ENCODE data around the gene SINHCAF.
"Not testable (repeated sequence)": the region's sequence is repeated elsewhere in the genome, so short reads cannot be mapped to it uniquely, and the experiment has no call there.

Gene SINHCAF

DNA sequence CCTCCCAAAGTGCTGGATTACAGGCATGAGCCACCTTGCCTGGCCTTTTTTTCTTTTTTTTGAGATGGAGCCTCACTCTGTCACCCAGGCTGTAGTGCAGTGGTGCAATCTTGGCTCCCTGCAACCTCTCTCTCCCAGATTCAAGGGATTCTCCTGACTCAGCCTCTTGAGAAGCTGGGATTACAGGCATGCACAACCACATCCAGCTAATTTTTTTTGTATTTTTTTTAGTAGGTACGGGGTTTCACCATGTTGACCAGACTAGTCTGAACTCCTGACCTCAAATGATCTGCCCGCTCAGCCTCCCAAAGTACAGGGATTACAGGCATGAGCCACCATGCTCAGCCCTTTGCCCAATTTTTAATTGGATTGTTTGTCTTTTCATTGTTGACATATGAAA lies 58.0 kb downstream of the SINHCAF start:
- Histone ChIP-seq H3K4me1 (ENCODE audit: control insufficient read depth, insufficient read depth, low read length) (peaks cover 2% of the 10 kb centered on the region), H3K27ac (ENCODE audit: low read depth, low read length) (no peak overlapping the region), H3K36me3 (ENCODE audit: control insufficient read depth, insufficient read depth, low read length) (no peaks in the 10 kb centered on the region), H3K9ac (ENCODE audit: low read length) (no peak overlapping the region), H3K27me3 (ENCODE audit: control insufficient read depth, insufficient read depth, low read length) (no peaks in the 10 kb centered on the region), H3K4me3 (ENCODE audit: low read length) (no peak overlapping the region)

DNA sequence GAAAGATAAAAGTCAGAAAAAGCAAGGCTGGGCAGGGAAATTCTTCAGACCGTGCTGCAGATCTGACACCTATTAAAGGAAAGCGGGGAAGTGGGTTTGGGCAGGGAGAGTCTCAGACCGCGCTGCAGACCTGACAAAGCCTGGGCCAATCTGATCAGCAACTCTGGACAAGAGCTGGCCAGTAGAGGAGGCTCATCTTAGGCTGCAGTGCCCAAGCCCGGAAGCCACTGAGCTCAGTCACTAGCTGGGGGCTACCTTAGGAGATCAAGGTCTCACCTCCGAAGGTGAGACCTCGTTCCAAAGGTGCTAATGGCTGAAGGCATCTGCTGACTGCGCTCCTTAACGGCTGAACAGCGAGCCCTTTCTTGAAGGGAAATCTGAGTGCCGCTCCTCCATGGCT lies 60.2 kb downstream of the SINHCAF start:
- Histone ChIP-seq H3K9ac (ENCODE audit: low read length) (no peak overlapping the region), H3K36me3 (ENCODE audit: control insufficient read depth, insufficient read depth, low read length) (no peaks in the 10 kb centered on the region), H3K27me3 (ENCODE audit: control insufficient read depth, insufficient read depth, low read length) (no peaks in the 10 kb centered on the region), H3K4me1 (ENCODE audit: control insufficient read depth, insufficient read depth, low read length) (peaks cover 2% of the 10 kb centered on the region), H3K27ac (ENCODE audit: low read depth, low read length) (no peak overlapping the region), H3K4me3 (ENCODE audit: low read length) (no peak overlapping the region)

DNA sequence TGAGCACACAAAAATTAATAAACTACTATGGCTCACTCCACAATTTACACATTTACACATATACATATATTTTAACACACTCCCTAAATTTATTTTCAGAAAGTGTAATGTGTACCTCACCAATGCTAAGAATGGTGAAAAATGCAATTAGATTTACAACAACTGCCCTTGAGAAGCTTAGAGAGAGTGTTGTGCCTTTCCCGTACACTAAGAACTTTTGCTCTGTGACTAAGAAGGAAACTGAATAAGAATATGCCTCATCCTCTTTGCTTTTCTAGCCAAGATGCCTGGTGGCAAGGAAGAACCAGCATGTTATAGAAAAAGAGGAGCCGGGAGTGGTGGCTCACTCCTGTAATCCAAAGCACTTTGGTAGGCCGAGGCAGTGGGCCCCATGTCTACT lies 62.3 kb downstream of the SINHCAF start:
- Histone ChIP-seq H3K27me3 (ENCODE audit: control insufficient read depth, insufficient read depth, low read length) (no peaks in the 10 kb centered on the region), H3K4me1 (ENCODE audit: control insufficient read depth, insufficient read depth, low read length) (no peaks in the 10 kb centered on the region), H3K27ac (ENCODE audit: low read depth, low read length) (no peak overlapping the region), H3K9ac (ENCODE audit: low read length) (no peak overlapping the region), H3K4me3 (ENCODE audit: low read length) (no peak overlapping the region), H3K36me3 (ENCODE audit: control insufficient read depth, insufficient read depth, low read length) (no peaks in the 10 kb centered on the region)

DNA sequence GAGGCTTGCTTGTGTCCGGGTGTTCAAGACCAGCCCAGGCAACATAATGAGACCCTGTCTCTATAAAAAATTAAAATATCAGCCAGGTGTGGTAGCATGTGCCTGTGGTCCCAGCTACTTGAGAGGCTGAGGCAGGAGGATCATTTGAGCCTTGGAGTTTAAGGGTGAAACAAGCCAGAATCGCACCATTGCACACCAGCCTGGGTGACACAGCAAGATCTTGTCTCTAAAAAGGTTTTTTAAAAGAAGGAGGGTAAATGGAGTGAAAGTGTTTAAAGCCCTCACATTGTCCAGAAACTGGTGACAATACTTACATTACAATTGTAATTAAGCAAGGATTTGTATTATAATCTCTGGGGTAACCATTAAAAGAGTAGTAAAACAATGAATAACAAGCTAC lies 64.2 kb downstream of the SINHCAF start:
- H3K9ac ChIP-seq (ENCODE audit: low read length), result no peak overlapping the region
- H3K4me1 ChIP-seq (ENCODE audit: control insufficient read depth, insufficient read depth, low read length), result no peaks in the 10 kb centered on the region
- H3K27ac ChIP-seq (ENCODE audit: low read depth, low read length), result no peak overlapping the region
- no peaks in the 10 kb centered on the region for H3K27me3 ChIP-seq (ENCODE audit: control insufficient read depth, insufficient read depth, low read length)
- H3K36me3 ChIP-seq (ENCODE audit: control insufficient read depth, insufficient read depth, low read length), result no peaks in the 10 kb centered on the region
- H3K4me3 ChIP-seq (ENCODE audit: low read length), result no peak overlapping the region

DNA sequence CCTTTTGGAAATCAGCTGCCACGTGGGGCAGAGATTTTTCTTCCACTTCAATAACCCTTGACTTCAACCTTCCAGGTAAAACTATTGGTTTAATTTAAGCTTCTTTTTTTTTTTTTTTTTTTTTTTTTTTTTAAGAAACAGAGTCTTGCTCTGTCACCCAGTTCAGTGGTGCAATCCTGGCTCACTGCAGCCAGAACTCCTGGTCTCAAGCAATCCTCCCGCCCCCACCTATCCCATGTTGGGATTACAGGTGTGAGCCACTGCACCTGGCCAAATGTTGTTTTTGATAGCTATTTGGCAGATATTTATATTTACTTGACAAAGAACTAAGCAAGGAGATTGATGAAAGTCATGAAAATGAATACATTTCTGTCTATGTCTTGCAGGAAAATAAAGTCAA lies 65.1 kb downstream of the SINHCAF start:
- Histone ChIP-seq H3K4me1 (ENCODE audit: control insufficient read depth, insufficient read depth, low read length) (no peaks in the 10 kb centered on the region), H3K9ac (ENCODE audit: low read length) (no peak overlapping the region), H3K36me3 (ENCODE audit: control insufficient read depth, insufficient read depth, low read length) (no peaks in the 10 kb centered on the region), H3K27me3 (ENCODE audit: control insufficient read depth, insufficient read depth, low read length) (no peaks in the 10 kb centered on the region), H3K27ac (ENCODE audit: low read depth, low read length) (no peak overlapping the region), H3K4me3 (ENCODE audit: low read length) (no peak overlapping the region)

DNA sequence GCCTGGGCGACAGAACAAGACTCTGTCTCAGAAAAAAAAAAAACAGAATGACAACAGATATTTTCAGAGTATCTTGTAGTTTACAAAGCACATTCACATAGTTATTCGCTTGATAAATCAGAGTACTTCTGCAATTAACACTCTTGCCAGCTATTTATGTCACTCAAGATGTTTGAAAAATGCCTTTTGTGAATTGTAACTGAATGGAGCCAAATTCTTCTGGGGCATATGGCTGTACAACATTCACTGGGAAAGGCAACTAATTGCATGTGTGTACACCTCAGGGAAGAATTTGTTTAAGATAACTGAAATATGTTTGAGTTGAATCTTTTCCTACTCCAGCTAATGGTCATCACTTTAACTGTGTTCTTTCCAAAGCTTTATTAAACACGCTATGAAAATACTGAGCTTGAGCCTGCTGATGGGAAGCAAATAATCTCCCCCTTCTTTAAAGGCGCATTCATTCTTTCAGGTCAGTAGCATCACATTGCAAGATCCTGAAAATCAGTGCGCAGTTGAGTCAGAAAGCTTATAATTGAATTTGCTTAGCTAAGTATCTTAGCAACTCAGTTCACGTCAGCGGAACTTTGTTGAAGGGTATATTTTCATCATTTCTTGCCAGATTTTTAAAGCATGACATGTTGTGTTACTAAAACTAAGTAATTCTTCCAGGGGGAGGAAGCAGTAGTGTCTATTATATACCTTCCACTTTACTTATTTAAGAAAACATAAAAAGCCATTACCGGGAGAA lies 66.6 kb downstream of the SINHCAF start:
- H3K9ac ChIP-seq (ENCODE audit: low read length), result no peak overlapping the region
- no peak overlapping the region for H3K4me3 ChIP-seq (ENCODE audit: low read length)
- no peaks in the 10 kb centered on the region for H3K27me3 ChIP-seq (ENCODE audit: control insufficient read depth, insufficient read depth, low read length)
- H3K27ac ChIP-seq (ENCODE audit: low read depth, low read length), result no peak overlapping the region
- H3K36me3 ChIP-seq (ENCODE audit: control insufficient read depth, insufficient read depth, low read length), result no peaks in the 10 kb centered on the region
- H3K4me1 ChIP-seq (ENCODE audit: control insufficient read depth, insufficient read depth, low read length), result no peaks in the 10 kb centered on the region

DNA sequence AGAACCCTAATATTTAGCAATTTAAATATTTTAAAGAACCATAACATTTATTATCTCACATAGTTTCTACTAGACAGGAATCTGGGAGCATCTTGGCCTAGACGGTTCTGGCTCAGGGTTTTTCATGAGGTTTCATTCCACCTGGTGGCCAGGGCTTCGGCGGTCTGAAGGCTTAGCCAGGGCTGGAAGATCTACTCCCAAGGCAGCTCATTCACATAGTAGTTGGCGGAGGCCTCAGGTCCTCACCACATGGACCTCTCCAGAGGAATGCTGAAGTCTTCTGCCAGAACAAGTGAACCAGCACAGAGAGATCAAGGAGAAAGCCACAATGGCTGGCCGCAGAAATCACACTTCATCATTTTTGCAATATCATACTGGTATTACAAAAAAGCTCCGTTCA lies 68.2 kb downstream of the SINHCAF start:
- H3K9ac ChIP-seq (ENCODE audit: low read length), result no peak overlapping the region

DNA sequence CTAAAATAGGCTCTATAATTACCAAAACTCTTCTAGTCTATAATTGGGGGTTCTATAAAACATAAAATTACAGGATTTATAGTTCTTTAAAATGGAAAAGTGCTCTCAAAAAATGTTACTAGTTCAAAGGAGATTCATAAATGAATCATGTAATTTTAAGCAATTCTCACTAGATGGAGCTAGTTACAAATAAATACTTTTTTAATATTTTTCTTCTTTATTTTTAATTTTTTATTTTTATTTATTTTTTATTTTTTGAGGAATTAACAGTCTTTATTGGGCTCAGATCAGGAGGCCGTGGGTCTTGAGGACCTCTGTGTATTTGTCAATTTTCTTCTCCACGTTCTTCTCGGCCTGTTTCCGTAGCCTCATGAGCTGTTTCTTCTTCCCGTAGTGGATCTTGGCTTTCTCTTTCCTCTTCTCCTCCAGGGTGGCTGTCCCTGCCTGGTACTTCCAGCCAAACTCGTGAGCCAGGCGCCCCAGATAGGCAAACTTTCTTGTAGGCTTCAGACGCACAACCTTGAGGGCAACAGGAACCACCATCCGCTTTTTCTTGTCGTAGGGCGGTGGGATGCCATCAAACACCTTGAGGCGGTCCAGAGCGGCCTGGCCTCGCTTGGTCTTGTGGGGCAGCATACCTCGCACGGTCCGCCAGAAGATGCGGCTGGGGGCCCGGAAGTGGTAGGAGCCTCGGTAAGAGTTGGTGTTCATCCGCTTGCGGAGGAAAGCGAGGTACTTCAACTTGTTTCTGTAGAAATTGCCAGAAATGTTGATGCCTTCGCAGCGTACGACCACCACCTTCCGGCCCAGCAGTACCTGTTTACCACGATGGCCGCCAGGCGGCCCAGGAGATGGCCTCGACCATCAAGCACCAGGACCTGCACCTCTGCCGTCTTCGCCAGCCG lies 74.0 kb downstream of the SINHCAF start:
- not testable (repeated sequence) for H3K4me3 ChIP-seq (ENCODE audit: low read length); H3K9ac ChIP-seq (ENCODE audit: low read length); H3K4me1 ChIP-seq (ENCODE audit: control insufficient read depth, insufficient read depth, low read length); H3K27me3 ChIP-seq (ENCODE audit: control insufficient read depth, insufficient read depth, low read length); H3K27ac ChIP-seq (ENCODE audit: low read depth, low read length); H3K36me3 ChIP-seq (ENCODE audit: control insufficient read depth, insufficient read depth, low read length)

More for the DNA sequence above, 68.2 kb downstream of the SINHCAF start:
- no peak overlapping the region for H3K27ac ChIP-seq (ENCODE audit: low read depth, low read length)
- H3K36me3 ChIP-seq (ENCODE audit: control insufficient read depth, insufficient read depth, low read length), result no peaks in the 10 kb centered on the region
- no peaks in the 10 kb centered on the region for H3K27me3 ChIP-seq (ENCODE audit: control insufficient read depth, insufficient read depth, low read length)
- no peak overlapping the region for H3K4me3 ChIP-seq (ENCODE audit: low read length)
- no peaks in the 10 kb centered on the region for H3K4me1 ChIP-seq (ENCODE audit: control insufficient read depth, insufficient read depth, low read length)

DNA sequence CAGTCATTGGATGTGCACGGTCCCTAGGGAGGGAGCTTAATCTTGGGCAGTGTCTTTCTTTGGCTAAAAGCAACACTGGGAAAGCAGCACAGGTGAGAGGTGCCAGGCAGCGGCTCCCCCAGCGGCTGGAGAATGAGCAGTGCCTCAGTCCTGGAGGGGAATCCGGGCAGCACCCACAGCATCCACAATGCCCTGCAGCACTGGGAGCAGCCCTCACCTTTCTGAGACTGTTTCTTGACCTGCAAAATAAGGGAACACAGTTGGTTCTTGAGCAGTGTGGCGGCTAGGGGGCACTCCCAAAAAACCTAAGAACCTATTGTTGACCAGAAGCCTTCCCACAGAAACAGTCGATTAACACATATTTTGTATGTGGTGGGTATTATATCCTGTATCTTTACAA lies 75.8 kb downstream of the SINHCAF start:
- Histone ChIP-seq H3K4me1 (ENCODE audit: control insufficient read depth, insufficient read depth, low read length) (no peaks in the 10 kb centered on the region), H3K27ac (ENCODE audit: low read depth, low read length) (no peak overlapping the region), H3K36me3 (ENCODE audit: control insufficient read depth, insufficient read depth, low read length) (no peaks in the 10 kb centered on the region), H3K4me3 (ENCODE audit: low read length) (no peak overlapping the region), H3K27me3 (ENCODE audit: control insufficient read depth, insufficient read depth, low read length) (no peaks in the 10 kb centered on the region), H3K9ac (ENCODE audit: low read length) (no peak overlapping the region)

DNA sequence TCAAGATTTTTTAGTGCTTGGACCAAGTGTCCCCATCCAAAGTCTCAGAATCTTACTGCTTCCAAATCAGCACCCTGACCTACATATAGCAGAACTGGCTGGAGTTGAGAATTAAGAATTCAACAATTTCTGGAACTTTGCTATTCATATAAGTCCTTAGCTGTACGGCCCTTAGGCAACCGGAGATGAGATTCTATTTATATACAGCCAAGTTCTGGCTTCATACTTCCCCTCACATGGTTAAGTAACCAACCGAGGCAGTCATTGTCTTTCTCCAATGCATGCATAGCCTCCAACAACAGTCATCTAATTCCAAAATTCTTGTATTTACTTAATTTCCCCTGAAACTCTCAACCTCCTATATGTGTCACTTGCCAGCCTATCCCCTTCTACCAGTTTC lies 76.6 kb downstream of the SINHCAF start:
- Histone ChIP-seq H3K4me1 (ENCODE audit: control insufficient read depth, insufficient read depth, low read length) (no peaks in the 10 kb centered on the region), H3K36me3 (ENCODE audit: control insufficient read depth, insufficient read depth, low read length) (no peaks in the 10 kb centered on the region), H3K9ac (ENCODE audit: low read length) (no peak overlapping the region), H3K27me3 (ENCODE audit: control insufficient read depth, insufficient read depth, low read length) (no peaks in the 10 kb centered on the region), H3K4me3 (ENCODE audit: low read length) (no peak overlapping the region), H3K27ac (ENCODE audit: low read depth, low read length) (no peak overlapping the region)

DNA sequence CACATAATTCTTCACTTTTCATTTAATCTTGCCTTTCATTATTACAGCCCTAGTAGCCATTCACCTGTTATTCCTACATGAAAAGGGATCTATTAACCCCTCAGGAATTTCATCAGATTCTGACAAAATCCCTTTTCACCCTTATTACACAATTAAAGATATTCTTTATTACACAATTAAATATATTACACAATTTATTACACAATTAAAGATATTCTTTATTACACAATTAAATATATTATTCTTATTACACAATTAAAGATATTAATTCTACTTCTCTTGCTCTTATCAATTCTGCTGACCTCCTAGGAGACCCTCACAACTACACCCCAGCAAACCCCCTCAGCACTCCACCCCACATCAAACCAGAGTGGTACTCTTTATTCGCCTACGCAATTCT lies 77.1 kb downstream of the SINHCAF start:
- no peaks in the 10 kb centered on the region for H3K27me3 ChIP-seq (ENCODE audit: control insufficient read depth, insufficient read depth, low read length)
- no peak overlapping the region for H3K4me3 ChIP-seq (ENCODE audit: low read length)
- H3K9ac ChIP-seq (ENCODE audit: low read length), result no peak overlapping the region
- H3K4me1 ChIP-seq (ENCODE audit: control insufficient read depth, insufficient read depth, low read length), result no peaks in the 10 kb centered on the region
- H3K36me3 ChIP-seq (ENCODE audit: control insufficient read depth, insufficient read depth, low read length), result no peaks in the 10 kb centered on the region
- no peak overlapping the region for H3K27ac ChIP-seq (ENCODE audit: low read depth, low read length)

DNA sequence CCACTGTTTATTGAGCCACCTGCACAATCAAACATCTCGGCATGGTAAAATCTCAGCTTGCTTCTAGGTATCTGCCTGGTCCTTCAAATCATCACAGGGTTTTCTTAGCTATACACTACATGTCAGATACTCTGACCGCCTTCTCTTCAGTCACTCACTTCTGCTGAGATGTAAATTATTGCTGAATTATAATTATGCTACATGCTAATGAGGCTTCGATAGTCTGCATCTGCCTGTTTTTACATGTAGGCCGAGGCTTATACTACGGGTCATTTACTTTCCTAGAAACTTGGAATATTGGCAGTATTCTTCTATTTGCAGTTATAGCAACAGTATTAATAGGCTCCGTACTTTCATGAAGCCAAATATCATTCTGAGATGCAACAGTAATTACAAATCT lies 77.6 kb downstream of the SINHCAF start:
- Histone ChIP-seq H3K4me1 (ENCODE audit: control insufficient read depth, insufficient read depth, low read length) (no peaks in the 10 kb centered on the region), H3K9ac (ENCODE audit: low read length) (no peak overlapping the region)

DNA sequence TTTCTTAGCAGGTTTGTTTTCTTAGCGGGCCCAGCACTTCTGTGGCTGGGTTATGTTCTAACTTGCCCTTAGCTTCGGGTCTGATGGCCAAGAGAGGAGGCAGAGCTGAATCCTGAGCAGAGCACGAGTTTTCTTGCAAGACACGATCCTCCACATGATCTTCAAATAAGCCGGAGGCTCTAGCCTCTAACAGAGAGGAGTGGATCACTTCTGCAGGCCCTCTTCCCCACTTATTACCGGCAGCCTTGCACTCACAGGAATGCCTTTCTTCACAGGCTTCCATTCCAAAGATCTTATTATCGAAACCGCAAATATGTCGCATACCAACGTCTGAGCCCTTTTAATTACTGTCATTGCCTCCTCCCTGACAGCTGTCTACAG lies 79.5 kb downstream of the SINHCAF start:
- Histone ChIP-seq H3K4me3 (ENCODE audit: low read length) (no peak overlapping the region), H3K27ac (ENCODE audit: low read depth, low read length) (no peak overlapping the region), H3K4me1 (ENCODE audit: control insufficient read depth, insufficient read depth, low read length) (no peaks in the 10 kb centered on the region)

More for the DNA sequence above, 77.6 kb downstream of the SINHCAF start:
- no peaks in the 10 kb centered on the region for H3K27me3 ChIP-seq (ENCODE audit: control insufficient read depth, insufficient read depth, low read length)
- no peak overlapping the region for H3K4me3 ChIP-seq (ENCODE audit: low read length)
- no peaks in the 10 kb centered on the region for H3K36me3 ChIP-seq (ENCODE audit: control insufficient read depth, insufficient read depth, low read length)
- no peak overlapping the region for H3K27ac ChIP-seq (ENCODE audit: low read depth, low read length)

More for the DNA sequence above, 79.5 kb downstream of the SINHCAF start:
- H3K36me3 ChIP-seq (ENCODE audit: control insufficient read depth, insufficient read depth, low read length), result no peaks in the 10 kb centered on the region
- no peaks in the 10 kb centered on the region for H3K27me3 ChIP-seq (ENCODE audit: control insufficient read depth, insufficient read depth, low read length)
- H3K9ac ChIP-seq (ENCODE audit: low read length), result no peak overlapping the region
